GM12878 (cell line): ENCODE measurements around the gene MARCHF2. TPM values are rescaled to one million over a fixed set of nuclear protein-coding genes. Genes with fewer than 3 reads are reported as not detected.

Source experiments
- ATF2 ChIP-seq: IDR thresholded peaks from 2 replicates; pipeline ENCODE4 v1.6.1; 2012; ENCODE audit warnings: low read length, inconsistent platforms
- BRCA1 ChIP-seq: IDR thresholded peaks from 2 replicates; pipeline ENCODE4 v1.6.1; 2011; ENCODE audit warnings: low read depth, low read length, improper control_type of control experiment
- CEBPZ ChIP-seq: fragments of 150-350 bp; IDR thresholded peaks from 2 replicates; pipeline ENCODE4 v1.6.1; 2016; ENCODE audit warnings: low read depth, low read length
- EGR1 ChIP-seq, 2 experiments: IDR thresholded peaks; 1 replicate in 1 of 2; 2 replicates in 1 of 2; pipeline ENCODE4 v1.6.1; 2011 to 2012; ENCODE audit warnings: low read depth in 2 of 2, low read length in 2 of 2, borderline replicate concordance in 1 of 2, mild to moderate bottlenecking in 1 of 2, moderate library complexity in 1 of 2
- ETV6 ChIP-seq, 2 experiments: fragments of 450-650 bp in 1 of 2; IDR thresholded peaks in 1 of 2; conservative IDR thresholded peaks in 1 of 2; 2 replicates each; pipeline ENCODE4 v1.6.1; 2014; ENCODE audit warnings: antibody characterized with exemption in 1 of 2, borderline replicate concordance in 1 of 2, low read depth in 1 of 2, mild to moderate bottlenecking in 1 of 2, moderate library complexity in 1 of 2
- FOS ChIP-seq: IDR thresholded peaks from 3 replicates; pipeline ENCODE4 v1.6.1; 2011; ENCODE audit warnings: borderline replicate concordance; ENCODE audit not compliant: insufficient read length; ENCODE audit errors: extremely low read depth
- HDGF ChIP-seq: fragments of 450-650 bp; IDR thresholded peaks from 2 replicates; pipeline ENCODE4 v1.6.1; 2016; ENCODE audit warnings: antibody characterized with exemption
- HSF1 ChIP-seq: fragments of 150-350 bp; IDR thresholded peaks from 2 replicates; pipeline ENCODE4 v1.6.1; 2014; ENCODE audit warnings: mild to moderate bottlenecking, low read depth, low read length
- JUNB ChIP-seq: IDR thresholded peaks from 2 replicates; pipeline ENCODE4 v1.6.1; 2016; ENCODE audit warnings: antibody characterized with exemption, mild to moderate bottlenecking
- KLF5 ChIP-seq: fragments of 450-650 bp; IDR thresholded peaks from 2 replicates; pipeline ENCODE4 v1.6.1; 2014; ENCODE audit warnings: mild to moderate bottlenecking; ENCODE audit not compliant: partially characterized antibody
- LARP7 ChIP-seq: fragments of 450-650 bp; IDR thresholded peaks from 2 replicates; pipeline ENCODE4 v1.6.1; 2017; ENCODE audit warnings: mild to moderate bottlenecking
- MXI1 ChIP-seq: fragments of 150-350 bp; IDR thresholded peaks from 2 replicates; pipeline ENCODE4 v1.6.1; 2011; ENCODE audit warnings: low read depth, mild to moderate bottlenecking, inconsistent platforms, low read length, improper control_type of control experiment
- NR2F1 ChIP-seq: fragments of 450-650 bp; conservative IDR thresholded peaks from 2 replicates; pipeline ENCODE4 v1.6.1; 2017; ENCODE audit warnings: mild to moderate bottlenecking
- RB1 ChIP-seq: fragments of 450-650 bp; formaldehyde crosslinking; IDR thresholded peaks from 2 replicates; pipeline ENCODE4 v1.6.1; 2017; ENCODE audit warnings: mild to moderate bottlenecking, borderline replicate concordance
- STAT1 ChIP-seq: fragments of 450-650 bp; conservative IDR thresholded peaks from 2 replicates; pipeline ENCODE4 v1.6.1; 2014; ENCODE audit warnings: antibody characterized with exemption, mild to moderate bottlenecking
- TBL1XR1 ChIP-seq: IDR thresholded peaks from 2 replicates; pipeline ENCODE4 v1.6.1; 2012; ENCODE audit warnings: low read depth, low read length, improper control_type of control experiment
- WRNIP1 ChIP-seq: IDR thresholded peaks from 2 replicates; pipeline ENCODE4 v1.6.1; 2011; ENCODE audit warnings: low read depth, low read length, improper control_type of control experiment, borderline replicate concordance
- polyA plus RNA-seq, 11 experiments: library from polyadenylated mRNA; depleted of rRNA in 4 of 11; unstranded in 6 of 11; stranded (reverse) in 5 of 11; fragments of >200 nt; fragmentation: Nextera tagmentation in 4 of 11; fragmentation: Illumina TruSeq in 1 of 11; extraction: Ambion mirVana in 4 of 11; extraction: Trizol in 1 of 11; gene quantifications; 1 replicate in 1 of 11; 2 replicates in 10 of 11; pipeline versions ENCODE4 v1.2.1 to v1.2.3, GENCODE V29; 2011 to 2016; ENCODE audit warnings: inconsistent platforms in 2 of 11, missing spikeins in 2 of 11, low read depth in 1 of 11
- total RNA-seq, 4 experiments: library from RNA; depleted of rRNA in 3 of 4; stranded (reverse); fragments of >200 nt in 3 of 4; fragmentation: Illumina TruSeq in 1 of 4; extraction: Trizol in 1 of 4; gene quantifications; 2 replicates each; pipeline versions ENCODE4 v1.2.1 to v1.2.3, GENCODE V29; 2013 to 2021
- TF ChIP-seq, protein P1 (sequence below): fragments of 450-650 bp; IDR thresholded peaks from 2 replicates; pipeline ENCODE4 v1.6.1; 2018; ENCODE audit warnings: mild to moderate bottlenecking, low read depth, moderate library complexity; ENCODE audit not compliant: partially characterized antibody
- TF ChIP-seq, protein P2 (sequence below): fragments of 450-650 bp; IDR thresholded peaks from 2 replicates; pipeline ENCODE4 v1.6.1; 2014; ENCODE audit warnings: mild to moderate bottlenecking

The MARCHF2 gene
- total and polyA plus RNA-seq, 10 of the 15 experiments (the other 5 are each of a cell fraction or from before 2014, with no cell fraction given): 1.6 to 30.3 (median 10.8) TPM

DNA sequence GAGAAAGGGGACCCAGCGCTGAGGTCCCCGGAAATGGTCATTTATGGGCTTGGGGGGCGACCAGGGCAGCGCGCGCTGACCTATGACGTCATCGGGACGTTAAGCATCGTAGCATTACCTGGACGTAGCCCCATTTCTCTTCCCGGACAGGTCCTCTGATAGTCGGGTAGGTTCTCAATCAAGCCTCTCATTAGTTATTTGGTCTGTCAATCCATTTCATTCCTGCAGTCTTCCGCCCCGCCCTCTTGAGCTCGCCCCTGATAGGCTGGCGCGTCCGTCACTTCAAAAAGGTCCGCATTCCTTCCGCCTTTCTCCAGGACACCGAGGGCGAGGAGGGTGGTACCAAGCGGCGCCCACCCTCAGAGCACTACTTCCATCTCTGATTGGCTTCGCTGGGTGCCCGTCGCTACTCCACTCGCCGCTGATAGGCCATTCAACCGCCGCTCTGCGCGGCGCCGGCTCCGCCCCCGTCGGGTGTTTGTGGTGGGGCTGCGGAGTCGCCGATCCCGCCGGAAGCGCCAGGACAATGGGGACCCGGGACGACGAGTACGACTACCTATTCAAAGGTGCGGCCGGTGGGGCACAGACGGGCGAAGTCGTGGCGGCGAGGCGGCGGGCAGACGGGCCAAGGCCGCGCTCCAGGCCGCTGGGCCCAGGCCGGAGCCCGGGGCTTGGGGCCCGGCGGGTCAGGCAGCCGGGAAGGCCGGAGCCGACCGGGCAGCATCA, 23.1 kb upstream of the MARCHF2 start, which contains the start of gene RAB11B (continued):
- TF ChIP-seq WRNIP1 (no peak), LARP7 (peak; percentile 100), FOS (peak; percentile 90), KLF5 (peak; percentile 96), RB1 (peak; percentile 85; the same call in 1 of the 2 replicates), HDGF (peak; percentile 45; the same call in 1 of the 2 replicates), NR2F1 (peak; percentile 96), HSF1 (no peak), MXI1 (peak; percentile 28), ETV6 (conservative IDR thresholded peaks at IDR 0.05 in 1 of 2, IDR thresholded peaks at IDR 0.05 in 1 of 2; ENCODE audit: borderline replicate concordance in 1 of 2, low read depth in 1 of 2) (no peak), BRCA1 (peak; percentile 62; the same call in 1 of the 2 replicates), JUNB (no peak), EGR1 (IDR thresholded peaks at IDR 0.05; ENCODE audit: borderline replicate concordance in 1 of 2, low read depth in 2 of 2, low read length in 2 of 2) (peak in 1 of 2 experiments; percentile 42; a peak in 1 of 3 replicates), STAT1 (peak; percentile 78; the same call in 1 of the 2 replicates), TBL1XR1 (0 out of 2 replicates have a peak, but pooled peaks have one; percentile 39), ATF2 (peak; percentile 77), CEBPZ (peak; percentile 97)
- TF ChIP-seq, protein P1, sequence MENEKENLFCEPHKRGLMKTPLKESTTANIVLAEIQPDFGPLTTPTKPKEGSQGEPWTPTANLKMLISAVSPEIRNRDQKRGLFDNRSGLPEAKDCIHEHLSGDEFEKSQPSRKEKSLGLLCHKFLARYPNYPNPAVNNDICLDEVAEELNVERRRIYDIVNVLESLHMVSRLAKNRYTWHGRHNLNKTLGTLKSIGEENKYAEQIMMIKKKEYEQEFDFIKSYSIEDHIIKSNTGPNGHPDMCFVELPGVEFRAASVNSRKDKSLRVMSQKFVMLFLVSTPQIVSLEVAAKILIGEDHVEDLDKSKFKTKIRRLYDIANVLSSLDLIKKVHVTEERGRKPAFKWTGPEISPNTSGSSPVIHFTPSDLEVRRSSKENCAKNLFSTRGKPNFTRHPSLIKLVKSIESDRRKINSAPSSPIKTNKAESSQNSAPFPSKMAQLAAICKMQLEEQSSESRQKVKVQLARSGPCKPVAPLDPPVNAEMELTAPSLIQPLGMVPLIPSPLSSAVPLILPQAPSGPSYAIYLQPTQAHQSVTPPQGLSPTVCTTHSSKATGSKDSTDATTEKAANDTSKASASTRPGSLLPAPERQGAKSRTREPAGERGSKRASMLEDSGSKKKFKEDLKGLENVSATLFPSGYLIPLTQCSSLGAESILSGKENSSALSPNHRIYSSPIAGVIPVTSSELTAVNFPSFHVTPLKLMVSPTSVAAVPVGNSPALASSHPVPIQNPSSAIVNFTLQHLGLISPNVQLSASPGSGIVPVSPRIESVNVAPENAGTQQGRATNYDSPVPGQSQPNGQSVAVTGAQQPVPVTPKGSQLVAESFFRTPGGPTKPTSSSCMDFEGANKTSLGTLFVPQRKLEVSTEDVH: peak; percentile 83
- TF ChIP-seq, protein P2, sequence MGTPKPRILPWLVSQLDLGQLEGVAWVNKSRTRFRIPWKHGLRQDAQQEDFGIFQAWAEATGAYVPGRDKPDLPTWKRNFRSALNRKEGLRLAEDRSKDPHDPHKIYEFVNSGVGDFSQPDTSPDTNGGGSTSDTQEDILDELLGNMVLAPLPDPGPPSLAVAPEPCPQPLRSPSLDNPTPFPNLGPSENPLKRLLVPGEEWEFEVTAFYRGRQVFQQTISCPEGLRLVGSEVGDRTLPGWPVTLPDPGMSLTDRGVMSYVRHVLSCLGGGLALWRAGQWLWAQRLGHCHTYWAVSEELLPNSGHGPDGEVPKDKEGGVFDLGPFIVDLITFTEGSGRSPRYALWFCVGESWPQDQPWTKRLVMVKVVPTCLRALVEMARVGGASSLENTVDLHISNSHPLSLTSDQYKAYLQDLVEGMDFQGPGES: peak; percentile 99
